Ascending aorta (tissue), 2 donors: Measurements from ENCODE around the gene VILL. TPM values are rescaled to one million over a fixed set of nuclear protein-coding genes. Genes with fewer than 3 reads are reported as not detected.

Experiments used
- DNase-seq, 2 donors: peaks; one replicate each; pipeline ENCODE4 v3.0.0-alpha.2; 2019; ENCODE audit warnings: low spot score in 2 of 2
- H3K27ac ChIP-seq, 2 donors: fragments of 200-600 bp; sonication (generic); one replicate each; pipeline ENCODE4 v1.5.1; 2016 to 2017; ENCODE audit warnings: mild to moderate bottlenecking in 1 of 2
- H3K27me3 ChIP-seq: fragments of 200-600 bp; sonication (generic); one replicate; pipeline ENCODE4 v1.5.1; 2017
- H3K36me3 ChIP-seq, 2 donors: fragments of 200-600 bp; sonication (generic); one replicate each; pipeline ENCODE4 v1.5.1; 2016
- H3K4me1 ChIP-seq, 2 donors: fragments of 200-600 bp; sonication (generic); one replicate each; pipeline ENCODE4 v1.5.1; 2016 to 2017; ENCODE audit warnings: mild to moderate bottlenecking in 1 of 2
- H3K4me3 ChIP-seq, 2 donors: fragments of 200-600 bp; sonication (generic); one replicate each; pipeline ENCODE4 v1.5.1; 2016 to 2017; ENCODE audit warnings: mild to moderate bottlenecking in 1 of 2
- H3K9me3 ChIP-seq, 2 donors: fragments of 200-600 bp; sonication (generic); one replicate each; pipeline ENCODE4 v1.5.1; 2016
- intact Hi-C: fragments of 100-400 bp; cut with DNase I; formaldehyde crosslinking; loops from one replicate; pipeline ENCODE4 v1.15.1; 2023
- total RNA-seq: library from RNA; depleted of rRNA; stranded (reverse); fragments of >200 nt; gene quantifications from one replicate; pipeline ENCODE4 v1.1.0, GENCODE V29; 2016
- TF ChIP-seq, protein P1 (sequence below), 3 experiments: fragments of 200-600 bp in 2 of 3; fragments of 450-650 bp in 1 of 3; sonication (generic) in 2 of 3; IDR thresholded peaks; one replicate each; pipeline ENCODE4 v1.5.1; 2016 to 2019; ENCODE audit warnings: antibody characterized with exemption in 3 of 3, mild to moderate bottlenecking in 1 of 3, moderate library complexity in 1 of 3

The VILL gene
- total RNA-seq, 1 donor from 2014 or later = 6.3 TPM

DNA sequence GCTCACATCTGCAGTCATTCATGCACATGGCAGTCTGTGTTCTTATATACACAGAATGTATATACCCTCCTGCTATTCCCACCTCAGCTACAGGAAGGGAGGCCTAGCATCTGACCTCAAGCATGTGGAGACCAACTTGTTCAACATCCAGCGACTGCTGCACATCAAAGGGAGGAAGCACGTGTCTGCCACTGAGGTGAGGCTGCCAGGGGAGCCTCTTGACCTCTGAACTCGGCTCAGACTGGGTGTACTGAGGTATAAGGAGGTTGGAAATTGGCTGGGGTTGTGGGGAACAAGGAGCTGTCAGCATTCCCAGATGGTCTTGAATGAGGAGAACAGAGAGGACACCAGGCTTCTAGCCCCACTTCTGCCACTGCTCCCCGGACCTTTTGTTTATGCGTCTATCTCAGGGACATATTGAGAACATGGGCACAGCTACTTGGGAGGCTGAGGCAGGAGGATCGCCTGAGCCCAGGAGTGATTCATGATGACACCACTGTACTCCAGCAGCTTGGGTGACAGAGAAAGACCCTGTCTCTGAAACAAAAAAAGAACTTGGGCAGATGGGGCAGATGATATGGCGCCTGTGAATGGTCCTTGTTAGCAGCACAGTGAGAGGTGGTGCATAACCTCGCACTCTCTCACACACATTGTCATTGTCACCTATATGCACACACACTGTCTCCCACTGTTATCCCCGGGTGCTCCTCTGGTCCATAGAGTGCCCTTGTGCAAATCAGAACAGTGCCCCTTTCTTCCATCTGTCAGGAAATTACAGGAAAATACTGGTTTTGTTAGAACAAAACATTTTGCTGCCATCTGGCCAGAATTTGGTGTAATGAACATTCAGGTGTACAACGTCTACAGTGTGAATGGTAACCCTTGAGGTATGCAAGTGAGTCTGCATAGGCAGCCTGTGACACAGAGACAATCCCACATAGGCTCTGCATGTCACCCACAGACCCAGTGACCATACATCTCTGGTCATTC, 5.4 kb downstream of the VILL start:
- intact Hi-C loops = no loop called here
- Histone ChIP-seq H3K27me3 (no peaks in the 10 kb centered on the region), H3K4me3 (no peak overlapping the region), H3K4me1 (peaks cover 0 to 20% of the 10 kb centered on the region in 2 donors), H3K36me3 (no peaks in the 10 kb centered on the region), H3K27ac (no peak overlapping the region), H3K9me3 (no peaks in the 10 kb centered on the region)
- DNase-seq = no peak
- TF ChIP-seq, protein P1, sequence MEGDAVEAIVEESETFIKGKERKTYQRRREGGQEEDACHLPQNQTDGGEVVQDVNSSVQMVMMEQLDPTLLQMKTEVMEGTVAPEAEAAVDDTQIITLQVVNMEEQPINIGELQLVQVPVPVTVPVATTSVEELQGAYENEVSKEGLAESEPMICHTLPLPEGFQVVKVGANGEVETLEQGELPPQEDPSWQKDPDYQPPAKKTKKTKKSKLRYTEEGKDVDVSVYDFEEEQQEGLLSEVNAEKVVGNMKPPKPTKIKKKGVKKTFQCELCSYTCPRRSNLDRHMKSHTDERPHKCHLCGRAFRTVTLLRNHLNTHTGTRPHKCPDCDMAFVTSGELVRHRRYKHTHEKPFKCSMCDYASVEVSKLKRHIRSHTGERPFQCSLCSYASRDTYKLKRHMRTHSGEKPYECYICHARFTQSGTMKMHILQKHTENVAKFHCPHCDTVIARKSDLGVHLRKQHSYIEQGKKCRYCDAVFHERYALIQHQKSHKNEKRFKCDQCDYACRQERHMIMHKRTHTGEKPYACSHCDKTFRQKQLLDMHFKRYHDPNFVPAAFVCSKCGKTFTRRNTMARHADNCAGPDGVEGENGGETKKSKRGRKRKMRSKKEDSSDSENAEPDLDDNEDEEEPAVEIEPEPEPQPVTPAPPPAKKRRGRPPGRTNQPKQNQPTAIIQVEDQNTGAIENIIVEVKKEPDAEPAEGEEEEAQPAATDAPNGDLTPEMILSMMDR (IDR thresholded peaks at IDR 0.05) = no peak

- peaks cover 0 to 5% of the 10 kb centered on the region in 2 donors for H3K36me3 ChIP-seq
- intact Hi-C loops = no loop called here
- no peaks in the 10 kb centered on the region for H3K27me3 ChIP-seq
- H3K27ac ChIP-seq = peak overlapping the region in 1 of 2 donors; percentile 17
- H3K4me1 ChIP-seq = peaks cover 0 to 20% of the 10 kb centered on the region in 2 donors
- no peaks in the 10 kb centered on the region for H3K9me3 ChIP-seq
- TF ChIP-seq, protein P1 (IDR thresholded peaks at IDR 0.05) = peak; percentile 81 to 91 (median 86)
- peak in 1 of 2 donors; percentile 87 for DNase-seq
- no peak overlapping the region for H3K4me3 ChIP-seq
These were observed 6.3 kb downstream of the VILL start for GRCh38 chr3:37996785-37997301.

GRCh38 chr3:37997342-37997741, 6.8 kb downstream of the VILL start:
- Histone ChIP-seq H3K4me3 (no peak overlapping the region), H3K27ac (peak overlapping the region in 1 of 2 donors; percentile 81), H3K4me1 (peaks cover 0 to 20% of the 10 kb centered on the region in 2 donors), H3K9me3 (no peaks in the 10 kb centered on the region), H3K36me3 (peaks cover 0 to 5% of the 10 kb centered on the region in 2 donors), H3K27me3 (no peaks in the 10 kb centered on the region)
- intact Hi-C loops = no loop called here
- TF ChIP-seq, protein P1 (IDR thresholded peaks at IDR 0.05) = no peak
- no peak for DNase-seq

DNA sequence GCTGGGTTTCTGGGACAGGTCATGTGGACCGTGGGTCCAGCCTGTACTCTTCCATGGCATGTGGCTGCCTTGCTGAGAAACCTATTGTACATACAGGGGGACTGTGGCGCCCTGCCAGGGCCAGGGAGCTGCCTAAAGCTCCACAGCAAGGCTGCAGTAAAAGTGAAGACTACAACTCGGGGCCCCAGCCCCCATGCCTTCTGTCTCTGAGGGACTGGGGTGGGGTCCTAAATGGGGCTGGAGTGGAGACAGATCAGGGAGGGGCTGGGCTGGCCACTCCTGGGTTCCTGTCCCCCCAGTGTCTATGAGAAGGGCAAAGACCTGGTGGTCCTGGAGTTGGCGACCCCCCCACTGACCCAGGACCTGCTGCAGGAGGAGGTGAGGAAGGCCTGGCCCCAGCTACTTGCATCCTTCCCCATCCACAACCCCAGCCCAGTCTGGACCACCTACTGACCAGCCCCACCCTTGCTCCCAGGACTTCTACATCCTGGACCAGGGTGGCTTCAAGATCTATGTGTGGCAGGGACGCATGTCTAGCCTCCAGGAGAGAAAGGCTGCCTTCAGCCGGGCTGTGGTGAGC, 7.3 kb downstream of the VILL start:
- Histone ChIP-seq H3K27ac (peak overlapping the region; percentile 81 to 92), H3K4me3 (peak overlapping the region in 1 of 2 donors; percentile 66), H3K4me1 (peaks cover 0 to 20% of the 10 kb centered on the region in 2 donors), H3K36me3 (peaks cover 0 to 5% of the 10 kb centered on the region in 2 donors), H3K9me3 (no peaks in the 10 kb centered on the region), H3K27me3 (no peaks in the 10 kb centered on the region)
- TF ChIP-seq, protein P1 (IDR thresholded peaks at IDR 0.05) = no peak
- intact Hi-C loops = no loop called here
- DNase-seq = no peak

DNA sequence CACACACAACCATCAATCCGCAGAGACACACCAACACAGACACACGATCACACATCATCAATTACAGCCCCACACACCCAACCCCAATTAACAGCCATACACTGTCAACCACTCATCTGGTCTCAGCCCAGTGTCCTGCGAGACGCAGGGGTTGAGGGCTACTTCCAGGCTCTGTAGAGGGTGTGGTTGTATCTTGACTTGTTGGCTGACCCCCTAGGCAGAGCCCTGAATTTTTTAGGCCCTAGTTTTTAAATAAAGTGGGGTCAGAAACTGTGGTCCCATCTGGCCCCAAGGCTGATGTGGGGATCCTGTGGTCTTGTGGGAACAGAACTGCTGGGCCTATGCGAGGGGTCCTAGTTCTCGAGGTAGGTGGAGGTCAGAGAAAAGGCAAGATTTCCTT, 9.2 kb downstream of the VILL start:
- peaks cover 0 to 16% of the 10 kb centered on the region in 2 donors for H3K4me1 ChIP-seq
- TF ChIP-seq, protein P1 (IDR thresholded peaks at IDR 0.05) = no peak
- no peaks in the 10 kb centered on the region for H3K9me3 ChIP-seq
- peaks cover 0 to 5% of the 10 kb centered on the region in 2 donors for H3K36me3 ChIP-seq
- no peak overlapping the region for H3K27ac ChIP-seq
- no peaks in the 10 kb centered on the region for H3K27me3 ChIP-seq
- DNase-seq = peak in 1 of 2 donors; percentile 2
- H3K4me3 ChIP-seq = no peak overlapping the region
- intact Hi-C loops = no loop called here
